GM21825 (cell line): ENCODE measurements around the gene SEMA6B.

Experiments used
- ATAC-seq: cut with Tn5 transposase; IDR thresholded peaks from one replicate; pipeline ENCODE4 v1.9.1; 2021; ENCODE audit warnings: mild to moderate bottlenecking, moderate library complexity; ENCODE audit not compliant: unreplicated experiment

Gene SEMA6B

DNA sequence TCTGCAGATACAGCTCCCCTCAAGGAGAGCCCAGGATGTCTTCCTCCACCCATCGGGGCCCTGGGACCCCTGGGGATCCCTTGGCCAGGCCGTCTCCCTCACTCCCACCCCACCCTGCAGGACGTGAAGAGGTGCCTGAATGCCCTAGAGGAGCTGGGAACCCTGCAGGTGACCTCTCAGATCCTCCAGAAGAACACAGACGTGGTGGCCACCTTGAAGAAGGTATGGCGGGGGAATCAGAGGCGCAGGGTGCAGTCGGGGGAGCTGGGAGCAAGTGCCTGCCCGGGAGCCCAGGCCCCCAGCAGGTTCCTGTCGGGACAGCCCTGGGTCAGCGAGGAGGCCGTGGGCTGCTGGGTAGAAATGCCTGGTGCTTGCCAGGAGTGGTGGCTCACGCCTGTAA is 60.8 kb downstream of the SEMA6B start:
- ATAC-seq, result no peak

DNA sequence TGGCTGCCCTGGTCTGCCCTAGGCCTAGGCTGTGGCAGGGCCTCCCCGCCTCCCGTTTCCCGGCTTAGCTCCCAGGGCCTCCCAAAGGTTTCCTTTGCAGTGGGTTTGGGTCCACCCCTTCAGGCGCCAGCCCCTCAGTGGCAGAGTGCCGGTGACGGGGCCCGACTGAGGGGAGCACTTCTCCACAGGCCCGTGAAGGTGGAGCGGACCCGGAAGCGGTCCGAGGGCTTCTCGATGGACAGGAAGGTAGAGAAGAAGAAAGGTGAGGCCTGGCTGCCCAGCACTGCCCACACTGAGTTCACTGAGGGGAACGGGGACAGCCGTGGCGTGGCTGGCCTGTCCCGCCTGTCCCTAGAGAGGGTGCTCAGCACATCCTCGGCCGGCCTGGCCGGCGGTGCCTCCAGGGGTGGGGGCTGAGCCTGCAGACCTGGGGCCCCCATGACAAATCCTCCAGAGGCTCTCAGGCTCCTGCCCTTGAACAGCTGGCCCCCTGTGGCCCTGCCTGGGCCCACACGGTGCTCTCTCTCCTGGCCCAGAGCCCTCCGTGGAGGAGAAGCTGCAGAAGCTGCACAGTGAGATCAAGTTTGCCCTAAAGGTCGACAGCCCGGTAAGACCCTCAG is 61.6 kb downstream of the SEMA6B start:
- ATAC-seq, result no peak

DNA sequence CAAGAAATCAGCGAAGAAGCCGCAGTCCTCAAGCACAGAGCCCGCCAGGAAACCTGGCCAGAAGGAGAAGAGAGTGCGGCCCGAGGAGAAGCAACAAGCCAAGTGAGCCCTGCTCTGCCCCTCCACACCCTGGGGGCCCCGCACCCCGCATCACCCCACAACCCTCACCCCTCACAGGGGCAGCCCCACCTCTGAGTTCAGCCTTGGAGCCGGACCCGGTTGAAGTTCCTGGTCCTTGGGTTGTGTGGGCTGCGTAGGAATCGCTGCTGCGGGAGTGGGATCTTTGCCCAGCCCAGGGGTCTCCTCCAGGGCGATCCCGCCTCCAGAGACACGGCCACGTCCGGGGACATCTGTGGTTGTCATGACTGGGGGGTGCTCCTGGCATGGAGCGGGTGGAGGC is 63.2 kb downstream of the SEMA6B start:
- no peak for ATAC-seq

DNA sequence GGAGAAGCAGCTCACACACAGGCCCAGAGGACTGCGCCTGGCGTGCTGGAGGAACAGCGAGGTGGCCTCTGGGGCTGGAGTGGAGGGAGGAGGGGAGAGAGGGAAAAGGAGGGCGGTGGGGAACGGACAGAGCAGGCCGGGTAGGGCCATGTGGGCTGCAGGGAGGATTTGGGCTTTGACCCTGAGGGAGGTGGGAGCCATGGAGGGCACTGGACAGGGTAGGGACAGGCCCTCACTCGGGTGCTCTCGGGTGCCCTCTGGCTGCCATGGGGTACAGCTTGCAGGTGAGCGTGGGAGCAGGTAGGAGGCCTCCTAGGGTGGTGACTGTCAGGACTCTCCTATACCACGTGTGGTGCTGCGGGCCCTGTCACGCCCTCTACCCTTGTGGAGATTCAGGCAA is 64.0 kb downstream of the SEMA6B start:
- ATAC-seq, result no peak

DNA sequence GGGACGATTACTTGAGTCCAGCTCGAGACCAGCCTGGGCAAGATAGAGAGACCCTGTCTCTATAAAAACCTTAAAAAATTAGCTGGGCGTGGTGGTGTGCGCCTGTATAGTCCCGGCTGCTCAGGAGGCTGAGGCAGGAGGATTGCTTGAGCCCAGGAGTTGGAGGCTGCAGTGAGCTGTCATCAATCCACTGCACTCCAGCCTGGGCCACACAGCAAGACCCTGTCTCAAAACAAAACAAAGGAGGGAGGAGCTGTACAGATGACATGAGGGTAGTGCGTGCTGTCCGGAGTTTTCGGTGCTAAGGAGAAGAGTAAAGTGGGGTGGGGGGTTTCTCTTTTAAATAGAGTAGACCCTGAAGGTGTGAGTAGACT is 64.8 kb downstream of the SEMA6B start:
- ATAC-seq, result no peak

DNA sequence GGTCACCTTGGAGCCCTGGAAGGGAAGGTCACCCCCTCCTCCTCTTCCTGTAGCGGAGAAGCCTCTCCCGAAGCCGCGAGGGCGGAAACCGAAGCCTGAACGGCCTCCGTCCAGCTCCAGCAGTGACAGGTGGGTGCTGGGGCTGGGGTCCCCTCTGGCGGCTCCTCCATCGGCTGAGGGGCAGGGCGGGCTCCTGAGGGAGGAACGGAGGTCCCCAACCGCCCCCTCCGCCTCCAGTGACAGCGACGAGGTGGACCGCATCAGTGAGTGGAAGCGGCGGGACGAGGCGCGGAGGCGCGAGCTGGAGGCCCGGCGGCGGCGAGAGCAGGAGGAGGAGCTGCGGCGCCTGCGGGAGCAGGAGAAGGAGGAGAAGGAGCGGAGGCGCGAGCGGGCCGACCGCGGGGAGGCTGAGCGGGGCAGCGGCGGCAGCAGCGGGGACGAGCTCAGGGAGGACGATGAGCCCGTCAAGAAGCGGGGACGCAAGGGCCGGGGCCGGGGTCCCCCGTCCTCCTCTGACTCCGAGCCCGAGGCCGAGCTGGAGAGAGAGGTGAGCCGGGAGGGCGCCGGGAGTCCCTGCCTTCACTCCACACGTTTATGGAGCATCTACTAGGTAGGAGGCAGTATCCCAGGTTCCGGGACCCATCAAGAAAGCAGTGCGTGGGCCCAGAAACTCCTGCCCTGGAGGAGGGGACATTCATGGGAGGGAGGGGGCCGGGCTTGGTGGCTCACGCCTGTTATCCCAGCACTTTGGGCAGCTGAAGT is 65.4 kb downstream of the SEMA6B start:
- no peak for ATAC-seq

DNA sequence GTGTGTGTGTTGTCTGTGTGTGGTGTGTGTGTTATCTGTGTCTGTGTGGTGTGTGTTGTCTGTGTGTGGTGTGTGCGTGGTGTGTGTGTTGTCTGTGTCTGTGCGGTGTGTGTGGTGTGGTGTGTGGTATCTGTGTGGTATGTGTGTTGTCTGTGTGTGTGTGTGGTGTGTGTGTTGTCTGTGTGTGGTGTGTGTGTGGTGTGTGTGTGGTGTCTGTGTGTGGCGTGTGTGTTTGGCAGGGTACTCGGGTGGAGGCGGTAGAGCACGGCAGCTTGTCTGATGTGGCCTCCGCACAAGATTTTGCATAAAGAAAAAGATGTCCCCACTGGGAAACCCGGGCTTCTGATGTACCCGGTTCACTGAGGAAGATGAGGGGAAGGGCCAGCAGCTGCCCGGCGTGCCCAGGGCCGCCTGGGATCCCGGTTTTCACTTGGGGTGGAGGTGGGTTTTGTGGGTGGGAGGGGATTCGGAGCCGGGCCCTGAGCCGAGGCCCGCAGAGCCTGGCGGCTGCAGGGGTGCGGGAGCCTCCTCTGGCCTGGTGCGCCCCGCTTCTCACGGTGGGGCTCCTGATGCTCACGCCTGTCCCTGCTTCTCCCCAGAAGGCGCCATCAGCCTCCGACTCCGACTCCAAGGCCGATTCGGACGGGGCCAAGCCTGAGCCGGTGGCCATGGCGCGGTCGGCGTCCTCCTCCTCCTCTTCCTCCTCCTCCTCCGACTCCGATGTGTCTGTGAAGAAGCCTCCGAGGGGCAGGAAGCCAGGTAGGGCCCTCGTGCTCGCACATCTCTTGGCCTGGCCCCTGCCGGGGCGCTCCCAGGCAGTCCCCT is 66.2 kb downstream of the SEMA6B start:
- no peak for ATAC-seq
